Raji (cell line): ENCODE results near the gene MAPKAPK2.

ENCODE experiments used
- POLR2A ChIP-seq: IDR thresholded peaks from 2 replicates; pipeline ENCODE4 v1.6.1; 2011; ENCODE audit warnings: low read depth, low read length, control low read depth; ENCODE audit not compliant: insufficient read depth

Gene MAPKAPK2

DNA sequence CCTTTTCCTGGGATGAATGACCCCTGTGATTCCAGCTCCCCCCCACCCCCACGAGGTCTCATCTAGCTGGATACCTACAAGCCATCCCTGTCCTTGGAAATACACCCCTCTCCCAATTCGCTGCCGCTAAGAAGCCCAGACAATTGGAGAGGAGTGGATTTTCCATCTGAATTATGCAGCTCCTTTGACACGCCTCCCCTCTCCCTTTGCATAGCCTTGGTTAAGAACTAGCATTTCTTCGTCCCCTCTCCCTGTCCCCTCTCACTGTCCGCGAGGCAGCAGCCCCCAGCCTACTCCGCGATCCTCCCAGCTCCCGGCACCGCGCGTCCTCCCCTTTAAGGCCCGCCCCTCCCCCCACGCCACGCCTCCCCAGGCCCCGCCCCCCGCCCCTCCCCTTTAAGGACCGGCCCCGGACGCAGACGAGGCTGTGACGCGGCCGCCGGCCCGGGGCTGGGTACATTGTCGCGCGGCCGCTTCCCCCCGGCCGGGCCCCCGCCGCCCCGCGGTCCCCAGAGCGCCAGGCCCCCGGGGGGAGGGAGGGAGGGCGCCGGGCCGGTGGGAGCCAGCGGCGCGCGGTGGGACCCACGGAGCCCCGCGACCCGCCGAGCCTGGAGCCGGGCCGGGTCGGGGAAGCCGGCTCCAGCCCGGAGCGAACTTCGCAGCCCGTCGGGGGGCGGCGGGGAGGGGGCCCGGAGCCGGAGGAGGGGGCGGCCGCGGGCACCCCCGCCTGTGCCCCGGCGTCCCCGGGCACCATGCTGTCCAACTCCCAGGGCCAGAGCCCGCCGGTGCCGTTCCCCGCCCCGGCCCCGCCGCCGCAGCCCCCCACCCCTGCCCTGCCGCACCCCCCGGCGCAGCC is at the start of gene MAPKAPK2:
Gene MAPKAPK2, plus strand, starts transcription at position 428 of the 856 bp plus-strand sequence. Its CDS starts 325 bp downstream, at position 753.
- TF ChIP-seq POLR2A: 0 out of 2 replicates have a peak, but pooled peaks have one; percentile 31

DNA sequence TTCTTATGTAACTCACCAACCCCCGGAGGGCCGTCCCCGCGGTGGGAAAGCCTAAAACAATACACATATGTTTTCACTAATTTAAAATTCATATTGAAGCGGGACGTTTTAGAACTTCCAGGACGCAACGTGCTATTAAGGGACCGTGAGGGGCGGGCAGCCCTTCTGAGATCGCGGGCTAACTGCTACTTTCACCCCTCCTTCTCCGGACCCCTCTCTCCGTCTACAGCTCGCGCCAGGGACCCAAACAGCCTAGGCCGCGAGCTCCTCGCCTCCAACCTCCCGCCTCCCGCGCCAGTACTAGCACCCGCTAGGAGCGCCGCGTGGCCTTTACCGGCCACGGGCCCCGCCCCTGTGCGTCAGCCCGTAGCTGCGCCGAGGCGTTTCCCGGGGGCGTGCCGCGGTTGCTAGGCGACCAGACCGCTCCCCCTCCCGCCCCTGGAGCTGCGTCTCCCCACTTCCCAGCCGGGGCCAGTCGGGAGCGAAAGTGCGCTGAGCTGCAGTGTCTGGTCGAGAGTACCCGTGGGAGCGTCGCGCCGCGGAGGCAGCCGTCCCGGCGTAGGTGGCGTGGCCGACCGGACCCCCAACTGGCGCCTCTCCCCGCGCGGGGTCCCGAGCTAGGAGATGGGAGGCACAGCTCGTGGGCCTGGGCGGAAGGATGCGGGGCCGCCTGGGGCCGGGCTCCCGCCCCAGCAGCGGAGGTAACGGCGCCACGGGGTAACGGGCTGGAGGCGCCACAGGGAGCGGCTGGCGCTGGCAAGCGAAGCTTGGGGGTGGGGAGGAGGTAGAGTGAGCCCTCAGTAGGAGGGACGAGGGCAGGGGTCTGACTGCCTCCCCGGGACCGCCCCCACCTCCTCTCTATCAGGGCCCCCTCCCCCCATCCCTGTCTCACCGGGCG is 49.4 kb upstream of the MAPKAPK2 start, which contains the start of gene DYRK3:
Gene DYRK3, plus strand, starts transcription at position 457 of the 898 bp plus-strand sequence. Its CDS starts 168 bp downstream, at position 625.
- TF ChIP-seq POLR2A: peak; percentile 95

DNA sequence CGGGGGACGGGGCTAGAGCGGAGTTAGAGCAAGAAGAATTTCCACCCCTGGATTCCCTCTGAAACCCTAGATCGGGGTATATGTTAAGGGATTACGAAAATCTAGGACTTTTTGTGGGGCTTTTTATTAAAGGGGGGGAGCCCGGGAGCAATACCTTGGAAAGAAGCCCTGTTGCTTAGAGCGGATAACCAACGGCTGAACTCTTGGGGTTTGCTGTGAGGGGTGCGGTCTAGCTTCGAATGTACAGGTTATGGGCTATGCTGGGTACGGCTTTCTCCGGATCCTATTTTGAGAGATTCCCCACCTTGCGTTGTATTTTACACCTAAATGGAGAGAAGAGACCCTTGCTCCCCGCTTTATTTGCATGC is 48.7 kb upstream of the MAPKAPK2 start:
- no peak for TF ChIP-seq POLR2A

- no peak for TF ChIP-seq POLR2A
These were observed 48.0 kb upstream of the MAPKAPK2 start for GRCh38 chr1:206636671-206637070.

DNA sequence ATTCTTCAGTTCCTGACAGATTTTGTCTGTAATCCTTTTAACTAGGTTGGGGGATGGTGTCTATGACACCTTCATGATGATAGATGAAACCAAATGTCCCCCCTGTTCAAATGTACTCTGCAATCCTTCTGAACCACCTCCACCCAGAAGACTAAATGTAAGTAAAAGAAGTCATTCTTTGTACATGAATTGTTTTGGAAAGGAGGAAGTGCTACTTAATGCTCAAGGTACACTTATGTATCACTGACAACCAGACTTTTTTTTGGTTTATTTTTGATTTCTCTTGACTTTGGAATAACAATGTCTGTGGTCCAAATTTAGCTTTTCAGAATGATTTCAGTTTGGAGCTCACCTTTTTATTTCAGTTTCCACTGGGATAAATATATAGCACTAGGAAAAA is 47.1 kb upstream of the MAPKAPK2 start:
- no peak for TF ChIP-seq POLR2A

DNA sequence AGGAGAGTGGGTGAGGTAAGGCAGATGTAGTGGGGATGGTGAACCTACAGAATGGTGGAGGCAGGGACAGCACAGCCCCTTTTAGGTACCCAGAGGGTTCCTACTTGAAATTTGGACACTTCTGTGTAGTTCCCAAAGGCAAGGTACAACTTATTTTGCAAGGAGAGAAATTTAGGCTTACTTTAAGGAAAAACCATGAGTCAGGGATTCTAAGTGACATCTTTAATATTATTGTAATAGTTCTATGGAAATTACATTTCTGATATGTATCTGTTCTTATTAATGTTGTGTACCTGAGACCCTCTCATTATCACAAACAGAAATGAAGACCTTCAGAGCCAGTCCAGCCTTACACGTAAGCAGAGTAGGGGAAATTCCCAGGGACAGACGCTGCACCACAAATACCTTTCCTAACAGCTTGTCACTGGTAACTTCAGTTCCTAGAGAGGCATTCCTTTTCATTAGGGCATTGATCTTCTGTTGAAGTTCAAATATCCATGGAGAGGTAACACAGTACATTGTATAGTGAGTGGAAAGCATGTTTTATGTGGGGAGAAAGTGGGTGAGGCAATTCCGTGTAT is 41.5 kb upstream of the MAPKAPK2 start:
- no peak for TF ChIP-seq POLR2A

GRCh38 chr1:206646504-206646903 is 38.2 kb upstream of the MAPKAPK2 start:
- no peak for TF ChIP-seq POLR2A

GRCh38 chr1:206647224-206647623 is 37.5 kb upstream of the MAPKAPK2 start:
- no peak for TF ChIP-seq POLR2A

DNA sequence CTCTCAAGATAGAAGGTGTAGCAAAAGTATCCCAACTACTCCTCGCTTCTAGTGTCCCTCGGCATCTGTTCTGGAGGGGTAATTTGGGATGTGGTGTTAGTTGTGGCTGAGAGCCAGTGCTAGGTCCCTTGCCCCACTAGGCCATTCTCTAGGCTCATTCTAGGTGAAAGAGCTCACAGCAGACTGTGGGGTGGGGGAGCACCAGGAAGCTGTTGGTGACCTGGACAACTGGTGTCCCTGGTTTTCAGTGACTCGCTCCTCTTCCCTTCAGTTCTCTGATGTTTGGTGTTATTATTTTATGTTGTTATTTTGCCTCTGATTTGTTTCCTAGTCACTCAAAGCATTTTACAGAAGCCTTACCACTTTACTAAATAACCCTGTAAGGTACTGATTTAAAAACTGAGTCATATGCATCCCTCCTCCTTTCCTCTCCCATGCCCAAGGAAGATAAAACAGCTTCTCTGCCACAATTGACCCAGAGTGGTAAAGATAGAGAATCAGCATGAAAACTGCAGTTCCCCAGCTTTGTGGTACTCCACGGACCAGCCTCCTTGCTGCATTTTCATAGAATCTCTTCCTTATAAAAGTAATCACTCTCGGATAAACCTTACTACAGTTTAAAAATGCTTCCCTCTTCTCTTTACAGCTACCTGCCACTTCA is 35.3 kb upstream of the MAPKAPK2 start:
- TF ChIP-seq POLR2A: no peak

DNA sequence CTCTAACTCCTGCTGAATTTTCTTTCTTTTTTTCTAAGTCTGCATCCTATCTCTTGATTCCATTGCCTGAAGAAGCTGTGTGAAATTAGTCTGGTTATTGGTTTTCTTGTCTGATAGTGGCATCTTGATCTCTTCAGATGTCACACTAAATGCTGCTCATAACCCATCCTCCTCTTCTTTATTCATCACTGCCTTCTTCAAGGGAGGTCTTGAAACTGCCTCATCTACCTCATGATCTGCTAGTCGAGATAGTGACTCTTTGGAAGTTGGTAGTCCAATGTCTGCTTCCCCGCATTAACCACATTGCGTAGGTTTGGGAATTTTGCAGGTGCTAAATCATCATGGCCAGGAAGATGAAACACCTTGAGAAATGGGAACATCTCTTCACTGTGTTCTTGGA is 33.7 kb upstream of the MAPKAPK2 start:
- no peak for TF ChIP-seq POLR2A

GRCh38 chr1:206651958-206652890 is 32.5 kb upstream of the MAPKAPK2 start:
- TF ChIP-seq POLR2A: no peak

- TF ChIP-seq POLR2A: no peak
These were observed 30.8 kb upstream of the MAPKAPK2 start for GRCh38 chr1:206653715-206654459.

DNA sequence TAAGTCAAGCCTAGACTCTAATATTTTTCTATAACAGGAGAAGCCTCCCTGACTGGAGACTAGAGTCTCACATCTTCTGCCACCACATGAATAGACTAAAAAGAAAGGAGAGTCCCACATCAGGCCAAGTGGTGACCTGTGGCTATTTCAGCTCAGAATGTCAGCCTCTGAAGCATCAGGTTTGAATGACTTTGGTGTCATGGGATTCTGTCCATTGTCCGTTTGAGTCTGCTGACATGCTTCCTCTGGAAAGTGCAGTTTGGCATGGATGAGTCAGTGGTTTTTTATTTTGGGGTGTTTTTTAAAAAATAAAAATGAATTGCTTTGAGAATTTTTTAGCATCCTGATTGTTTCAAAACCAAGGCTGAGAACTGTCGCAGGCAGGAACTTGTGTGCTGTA is 29.9 kb upstream of the MAPKAPK2 start:
- TF ChIP-seq POLR2A: no peak
